GM12873 (cell line): ENCODE results near the gene KLF11.

Source experiments
- CTCF ChIP-seq: IDR thresholded peaks from 2 replicates; pipeline ENCODE4 v1.5.1; 2012; ENCODE audit warnings: low read depth, mild to moderate bottlenecking, moderate library complexity, low read length, control low read depth; ENCODE audit not compliant: insufficient read depth; ENCODE audit errors: missing control alignments

KLF11 gene

GRCh38 chr2:10028407-10028987 lies 14.9 kb upstream of the KLF11 start:
- TF ChIP-seq CTCF = peak; percentile 47

DNA sequence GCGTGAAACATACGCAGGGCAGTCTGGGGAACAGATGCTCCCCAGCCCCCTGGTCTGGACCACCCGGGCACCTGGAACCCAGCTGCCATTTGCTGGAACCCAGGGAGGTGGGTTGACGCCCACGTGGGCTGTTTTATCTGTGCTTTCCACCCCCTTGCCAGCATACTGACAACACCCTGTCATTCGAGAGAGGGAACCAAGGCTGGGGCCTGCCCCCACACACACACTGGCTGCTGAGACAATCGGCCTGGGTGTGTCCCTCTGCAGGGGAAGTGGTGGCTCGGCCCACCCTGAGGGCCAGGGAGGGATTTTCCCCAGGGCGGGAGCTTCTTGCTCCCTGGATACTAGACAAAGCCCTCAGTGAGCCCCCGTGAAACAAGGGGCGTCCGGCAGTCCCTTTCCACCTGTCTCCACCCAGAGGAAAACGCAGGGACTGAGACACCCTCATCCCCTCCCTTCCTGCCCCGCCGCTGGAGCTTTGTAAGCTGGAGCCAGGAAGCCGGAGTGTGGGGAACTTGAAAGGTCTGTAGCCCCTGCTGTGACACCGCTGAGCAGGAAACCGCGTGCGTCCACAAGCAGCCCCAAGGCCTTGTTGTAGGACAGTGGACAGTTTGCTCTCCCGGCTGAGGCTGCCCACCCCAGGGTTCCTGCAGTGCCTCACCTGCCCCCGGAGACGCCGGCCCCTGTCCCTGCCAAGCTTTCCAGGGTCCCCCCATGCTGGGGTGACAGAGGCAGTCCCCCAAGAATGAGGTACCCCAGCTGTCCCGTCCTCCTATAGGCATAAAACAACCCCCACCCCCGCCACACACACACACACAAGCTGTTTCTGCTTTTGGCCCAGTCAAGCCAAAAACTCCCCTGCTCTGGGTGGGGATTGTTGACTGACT lies 14.1 kb upstream of the KLF11 start:
- TF ChIP-seq CTCF = no peak

DNA sequence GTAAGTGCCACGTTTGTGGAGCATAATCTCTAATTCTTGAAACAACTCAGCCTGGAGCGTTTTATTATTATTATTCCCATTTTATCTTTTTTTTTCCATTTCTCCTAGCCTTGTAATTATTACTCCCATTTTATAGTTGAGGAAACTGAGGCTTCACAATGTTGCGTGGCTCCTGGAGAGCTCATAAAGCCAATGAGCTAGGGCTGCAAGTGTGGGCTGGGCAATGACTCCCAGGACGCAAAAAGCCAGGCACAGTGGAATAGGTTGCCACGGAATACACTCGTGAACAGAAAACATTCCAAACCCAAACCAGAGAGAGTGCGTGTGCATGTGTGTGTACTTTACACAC lies 13.5 kb upstream of the KLF11 start:
- TF ChIP-seq CTCF = no peak

- no peak for TF ChIP-seq CTCF
Observed at GRCh38 chr2:10030311-10030736, 13.0 kb upstream of the KLF11 start.

GRCh38 chr2:10031886-10032745 lies 11.2 kb upstream of the KLF11 start:
- no peak for TF ChIP-seq CTCF

DNA sequence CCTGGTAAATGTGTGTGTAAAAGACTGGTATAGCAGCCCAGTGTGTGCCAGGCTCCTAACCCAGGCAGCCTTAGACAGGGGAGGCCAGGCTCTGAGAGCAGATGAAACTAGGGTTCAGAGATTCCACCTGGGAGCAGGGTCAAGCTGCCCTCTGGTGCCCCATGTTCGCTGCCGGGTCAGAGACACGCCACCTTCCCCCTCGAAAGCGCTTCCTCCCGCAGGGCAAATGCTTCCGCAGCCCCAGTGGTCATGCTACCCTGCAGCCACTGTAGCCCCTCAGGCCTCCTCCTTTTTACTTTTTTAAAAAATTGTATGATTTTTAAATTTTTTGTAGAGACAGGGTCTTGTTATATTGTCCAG lies 10.6 kb upstream of the KLF11 start:
- TF ChIP-seq CTCF = no peak
